ENCODE data around the gene KIF15.

DNA sequence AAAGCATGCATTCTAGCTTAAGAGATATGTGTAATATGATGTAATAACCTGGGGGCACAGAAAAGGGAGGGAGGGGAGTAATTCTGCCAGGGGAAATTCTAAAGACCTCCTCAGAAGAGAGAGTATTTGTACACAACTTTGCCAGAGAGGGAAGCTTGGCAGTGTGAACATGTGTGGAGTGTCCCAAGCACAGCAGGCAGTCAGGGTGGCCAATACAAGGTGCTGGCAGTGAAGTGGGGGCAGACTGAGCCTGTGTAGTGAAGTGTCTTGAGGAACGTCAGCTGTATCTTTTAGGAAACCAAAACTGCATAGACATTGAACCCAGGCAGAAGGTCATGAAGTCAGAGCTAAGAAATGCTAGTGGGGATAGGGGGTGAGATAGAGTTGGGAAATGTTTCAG lies 70.4 kb downstream of the KIF15 start:
- TF ChIP-seq EZH2phosphoT487 (IDR thresholded peaks at IDR 0.05; ENCODE audit: borderline replicate concordance, low read length), result no peak
- TF ChIP-seq, protein P1, sequence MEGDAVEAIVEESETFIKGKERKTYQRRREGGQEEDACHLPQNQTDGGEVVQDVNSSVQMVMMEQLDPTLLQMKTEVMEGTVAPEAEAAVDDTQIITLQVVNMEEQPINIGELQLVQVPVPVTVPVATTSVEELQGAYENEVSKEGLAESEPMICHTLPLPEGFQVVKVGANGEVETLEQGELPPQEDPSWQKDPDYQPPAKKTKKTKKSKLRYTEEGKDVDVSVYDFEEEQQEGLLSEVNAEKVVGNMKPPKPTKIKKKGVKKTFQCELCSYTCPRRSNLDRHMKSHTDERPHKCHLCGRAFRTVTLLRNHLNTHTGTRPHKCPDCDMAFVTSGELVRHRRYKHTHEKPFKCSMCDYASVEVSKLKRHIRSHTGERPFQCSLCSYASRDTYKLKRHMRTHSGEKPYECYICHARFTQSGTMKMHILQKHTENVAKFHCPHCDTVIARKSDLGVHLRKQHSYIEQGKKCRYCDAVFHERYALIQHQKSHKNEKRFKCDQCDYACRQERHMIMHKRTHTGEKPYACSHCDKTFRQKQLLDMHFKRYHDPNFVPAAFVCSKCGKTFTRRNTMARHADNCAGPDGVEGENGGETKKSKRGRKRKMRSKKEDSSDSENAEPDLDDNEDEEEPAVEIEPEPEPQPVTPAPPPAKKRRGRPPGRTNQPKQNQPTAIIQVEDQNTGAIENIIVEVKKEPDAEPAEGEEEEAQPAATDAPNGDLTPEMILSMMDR (IDR thresholded peaks at IDR 0.05; ENCODE audit: low read depth, low read length, poor library complexity, severe bottlenecking), result no peak
